Activated CD4-positive, alpha-beta memory T cell treated with anti-CD3 and anti-CD28 coated beads for 36 hours (primary cell): ENCODE measurements around the gene PACS1. TPM values are rescaled to one million over a fixed set of nuclear protein-coding genes. Genes with fewer than 3 reads are reported as not detected.

Source experiments
- CTCF ChIA-PET: fragments of 350-600 bp; sonication (Branson Sonifier 250); formaldehyde crosslinking; loops from one replicate; lab custom pipeline; 2021; ENCODE audit warnings: antibody characterized with exemption, inconsistent platforms; lab: Charles Lee
- POLR2A ChIA-PET: fragments of 350-600 bp; sonication (Branson Sonifier 250); formaldehyde crosslinking; loops from one replicate; lab custom pipeline; 2021; ENCODE audit warnings: antibody characterized with exemption; lab: Charles Lee
- DNase-seq: peaks from one replicate; pipeline ENCODE4 v3.0.0-alpha.2; 2020
- H3K27ac Mint-ChIP-seq: one replicate; pipeline ENCODE4 v1.8.0; 2021; ENCODE audit warnings: mixed read lengths
- H3K27me3 Mint-ChIP-seq: one replicate; pipeline ENCODE4 v1.8.0; 2021; ENCODE audit warnings: mixed read lengths
- H3K36me3 Mint-ChIP-seq: one replicate; pipeline ENCODE4 v1.8.0; 2021; ENCODE audit warnings: mixed read lengths
- H3K4me1 Mint-ChIP-seq: one replicate; pipeline ENCODE4 v1.8.0; 2021; ENCODE audit warnings: low read depth, mixed read lengths
- H3K4me3 Mint-ChIP-seq: one replicate; pipeline ENCODE4 v1.8.0; 2021; ENCODE audit warnings: mild to moderate bottlenecking, mixed read lengths
- H3K9me3 Mint-ChIP-seq: one replicate; pipeline ENCODE4 v1.8.0; 2021; ENCODE audit warnings: mixed read lengths
- intact Hi-C: fragments of 100-400 bp; cut with micrococcal nuclease; formaldehyde crosslinking; loops from one replicate; pipeline ENCODE4 v1.15.1; 2023
- total RNA-seq, 2 experiments: library from RNA; stranded (reverse); gene quantifications; one replicate each; pipeline ENCODE4 v1.2.3, GENCODE V29; 2021

PACS1 gene
- total RNA-seq, 2 experiments from 2014 or later: 82.0 to 84.1 TPM

DNA sequence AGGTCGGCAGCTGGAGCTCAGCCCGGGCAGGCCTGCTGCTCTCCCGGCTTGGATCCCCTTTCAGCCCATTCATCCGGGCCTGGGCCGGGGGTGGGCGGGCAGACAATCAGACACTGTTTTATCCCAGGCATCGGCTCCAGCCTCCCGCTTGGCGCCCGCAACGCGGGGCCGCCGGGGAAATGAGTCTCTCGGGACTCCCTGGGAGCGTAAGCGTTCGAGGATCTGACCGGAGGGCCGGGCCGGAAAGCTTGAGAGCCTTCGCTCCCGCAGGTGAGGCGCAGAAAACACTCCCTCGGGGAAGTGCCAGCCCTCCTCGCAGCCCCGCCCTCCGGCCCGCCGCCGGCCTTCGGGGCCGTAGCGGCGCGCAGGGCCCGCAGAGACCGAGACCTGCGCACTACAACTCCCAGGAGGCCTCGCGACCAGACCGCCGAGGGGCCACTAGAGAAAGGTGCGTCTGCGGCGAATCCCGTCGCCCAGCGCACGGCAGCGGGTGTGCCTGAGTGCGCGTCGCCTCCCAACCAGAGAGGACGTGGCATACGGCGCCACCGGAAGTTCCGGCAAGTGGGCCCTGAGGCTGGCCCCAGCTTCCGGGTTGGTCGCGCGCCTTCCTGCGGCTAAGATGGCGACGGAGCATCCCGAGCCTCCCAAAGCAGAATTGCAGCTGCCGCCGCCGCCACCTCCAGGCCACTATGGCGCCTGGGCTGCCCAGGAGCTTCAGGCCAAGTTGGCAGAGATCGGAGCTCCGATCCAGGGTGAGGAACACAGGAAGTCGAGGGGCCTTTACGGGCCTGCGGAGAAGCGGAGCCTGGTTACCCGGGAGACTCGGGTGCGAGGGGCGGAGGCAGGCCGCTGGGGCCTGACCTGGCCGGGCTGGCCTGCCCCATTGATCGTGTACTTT, 18.1 kb upstream of the PACS1 start, which contains the start of gene SF3B2:
Gene SF3B2 (plus strand): TSS at position 599 of the 898 bp plus-strand sequence. CDS start 21 bp downstream, at position 620.
- no peaks in the 10 kb centered on the region for H3K9me3 Mint-ChIP-seq
- peak within 1 kb of the TSS; percentile 97 for H3K27ac Mint-ChIP-seq
- peak within 1 kb of the TSS; percentile 100 for H3K4me3 Mint-ChIP-seq
- H3K4me1 Mint-ChIP-seq: peaks cover 41% of the 10 kb centered on the region
- intact Hi-C loops: loop anchor here (1.0 to 5.0 kb wide), 4 partner anchors 17 to 437 kb away; partner anchors contain the start of genes BANF1, EIF1AD, PCNX3 and RAB1B
- DNase-seq: peak; percentile 99
- CTCF ChIA-PET: interaction anchor here (0.9 to 6.9 kb wide), 13 partner anchors 9 to 341 kb away, joined by 3 to 77 read pairs (median 5); partner anchors contain the start of genes AP5B1, BANF1, FIBP and KAT5
- peaks cover 31% of the 10 kb centered on the region for H3K36me3 Mint-ChIP-seq
- POLR2A ChIA-PET: interaction anchor here (0.7 to 4.5 kb wide), 12 partner anchors 8 to 272 kb away, joined by 3 to 32 read pairs (median 3); partner anchors contain the start of genes BANF1, CCDC85B and PACS1
- H3K27me3 Mint-ChIP-seq: peaks cover 5% of the 10 kb centered on the region

GRCh38 chr11:66052664-66052982, 17.4 kb upstream of the PACS1 start:
- peaks cover 41% of the 10 kb centered on the region for H3K4me1 Mint-ChIP-seq
- DNase-seq: no peak
- ChIA-PET POLR2A (interaction anchor here (0.8 to 4.5 kb wide), 8 partner anchors 8 to 260 kb away, joined by 3 to 32 read pairs (median 3); partner anchors contain the start of genes BANF1, CCDC85B and PACS1), CTCF (interaction anchor here (0.9 to 6.9 kb wide), 7 partner anchors 8 to 272 kb away, joined by 3 to 77 read pairs (median 9); partner anchors contain the start of genes AP5B1, BANF1 and PACS1)
- peak overlapping the region; percentile 97 for H3K27ac Mint-ChIP-seq
- H3K4me3 Mint-ChIP-seq: peak overlapping the region; percentile 100
- no peaks in the 10 kb centered on the region for H3K9me3 Mint-ChIP-seq
- H3K36me3 Mint-ChIP-seq: peaks cover 36% of the 10 kb centered on the region
- H3K27me3 Mint-ChIP-seq: peaks cover 5% of the 10 kb centered on the region
- intact Hi-C loops: loop anchor here (1.0 to 5.0 kb wide), 4 partner anchors 17 to 437 kb away; partner anchors contain the start of genes BANF1, EIF1AD, PCNX3 and RAB1B

- peaks cover 48% of the 10 kb centered on the region for H3K4me1 Mint-ChIP-seq
- ChIA-PET CTCF (interaction anchor here (1.2 to 6.9 kb wide), 5 partner anchors 10 to 170 kb away, joined by 3 to 77 read pairs (median 7); partner anchors contain the start of gene PACS1), POLR2A (interaction anchor here (0.6 to 1.6 kb wide), 4 partner anchors 9 to 119 kb away, joined by 3 to 4 read pairs (median 4); no protein-coding TSS in a partner anchor)
- peaks cover 55% of the 10 kb centered on the region for H3K36me3 Mint-ChIP-seq
- no peak overlapping the region for H3K4me3 Mint-ChIP-seq
- H3K27ac Mint-ChIP-seq: no peak overlapping the region
- no peaks in the 10 kb centered on the region for H3K27me3 Mint-ChIP-seq
- no peaks in the 10 kb centered on the region for H3K9me3 Mint-ChIP-seq
- no peak for DNase-seq
- intact Hi-C loops: no loop called here
Observed at GRCh38 chr11:66055021-66055420, 15.1 kb upstream of the PACS1 start.

DNA sequence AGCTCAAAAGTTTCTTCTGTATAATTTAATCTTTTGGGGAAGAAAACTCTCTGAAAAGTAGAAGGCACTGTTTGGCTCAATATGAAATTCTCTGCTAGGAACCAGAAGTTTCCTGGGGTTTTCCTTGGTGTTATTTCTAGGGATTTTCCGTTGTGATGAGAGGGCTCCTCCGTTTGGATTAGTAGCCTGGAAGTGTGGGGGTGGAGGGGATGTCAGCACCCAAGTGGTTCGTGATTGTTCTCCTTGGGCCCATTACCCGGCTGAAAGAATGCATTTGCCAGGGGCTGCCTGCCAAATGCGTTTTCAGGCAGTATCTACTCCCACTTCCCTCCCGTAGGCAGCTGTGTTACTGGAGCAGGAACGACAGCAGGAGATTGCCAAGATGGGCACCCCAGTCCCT, 13.6 kb upstream of the PACS1 start:
- Mint-ChIP-seq H3K4me3 (no peak overlapping the region), H3K27me3 (no peaks in the 10 kb centered on the region), H3K9me3 (no peaks in the 10 kb centered on the region), H3K4me1 (peaks cover 53% of the 10 kb centered on the region), H3K27ac (no peak overlapping the region), H3K36me3 (peaks cover 68% of the 10 kb centered on the region)
- ChIA-PET CTCF (interaction anchor here (4.5 to 6.9 kb wide), 2 partner anchors 12 to 13 kb away, joined by 26 to 77 read pairs; partner anchors contain the start of gene PACS1), POLR2A (interaction anchor here (1.0 kb wide), 1 partner anchor 13 kb away, joined by 3 read pairs; no protein-coding TSS in a partner anchor)
- DNase-seq: no peak
- intact Hi-C loops: no loop called here

DNA sequence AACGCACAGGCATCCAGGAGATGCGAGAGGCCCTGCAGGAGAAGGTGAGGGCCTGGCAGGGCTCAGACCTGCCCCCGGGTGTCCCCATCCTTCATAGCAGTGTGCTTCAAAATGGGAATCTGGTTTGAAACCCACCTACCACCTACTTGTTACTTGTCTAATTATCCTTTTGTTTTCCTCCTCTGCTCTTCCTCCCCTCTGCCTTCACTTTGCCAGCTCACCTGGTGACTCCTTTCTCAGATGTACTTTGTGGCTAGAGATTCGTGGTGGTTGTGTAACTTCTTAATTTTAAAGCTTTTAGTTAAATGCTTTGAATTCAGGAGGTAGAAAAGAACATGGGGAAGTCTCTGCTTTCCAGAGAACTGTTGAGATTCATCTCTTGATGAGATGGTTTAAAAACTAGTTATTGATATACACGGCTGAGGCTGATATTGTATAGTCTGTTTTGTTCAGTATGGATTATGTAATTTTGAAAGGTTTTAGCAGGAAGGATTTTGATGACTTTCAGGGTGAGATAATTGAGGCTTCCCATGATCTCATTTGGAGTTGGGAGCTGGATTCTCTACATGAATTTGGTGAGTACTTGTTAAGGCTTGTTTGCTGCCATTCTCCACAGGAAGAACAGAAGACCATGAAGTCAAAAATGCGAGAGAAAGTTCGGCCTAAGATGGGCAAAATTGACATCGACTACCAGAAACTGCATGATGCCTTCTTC, 9.9 kb upstream of the PACS1 start:
- ChIA-PET CTCF (interaction anchor here (2.8 to 2.9 kb wide), 2 partner anchors 10 to 15 kb away, joined by 17 to 27 read pairs; partner anchors contain the start of gene PACS1), POLR2A (interaction anchor here (1.0 to 1.7 kb wide), 4 partner anchors 8 to 11 kb away, joined by 3 to 7 read pairs (median 4); partner anchors contain the start of gene SF3B2)
- intact Hi-C loops: no loop called here
- H3K4me1 Mint-ChIP-seq: peaks cover 55% of the 10 kb centered on the region
- no peaks in the 10 kb centered on the region for H3K9me3 Mint-ChIP-seq
- DNase-seq: no peak
- no peaks in the 10 kb centered on the region for H3K27me3 Mint-ChIP-seq
- no peak overlapping the region for H3K4me3 Mint-ChIP-seq
- H3K36me3 Mint-ChIP-seq: peaks cover 81% of the 10 kb centered on the region
- H3K27ac Mint-ChIP-seq: peak overlapping the region; percentile 83

GRCh38 chr11:66061268-66061667, 8.8 kb upstream of the PACS1 start:
- Mint-ChIP-seq H3K36me3 (peaks cover 79% of the 10 kb centered on the region), H3K27me3 (no peaks in the 10 kb centered on the region), H3K9me3 (no peaks in the 10 kb centered on the region), H3K27ac (peak overlapping the region; percentile 83), H3K4me1 (peaks cover 57% of the 10 kb centered on the region), H3K4me3 (no peak overlapping the region)
- no peak for DNase-seq
- ChIA-PET POLR2A (interaction anchor here (1.0 kb wide), 1 partner anchor 8 kb away, joined by 4 read pairs; no protein-coding TSS in a partner anchor), CTCF (no interaction called here)
- intact Hi-C loops: no loop called here

- POLR2A ChIA-PET: no interaction called here
- DNase-seq: no peak
- H3K27ac Mint-ChIP-seq: peak overlapping the region; percentile 42
- H3K9me3 Mint-ChIP-seq: no peaks in the 10 kb centered on the region
- peaks cover 79% of the 10 kb centered on the region for H3K36me3 Mint-ChIP-seq
- CTCF ChIA-PET: interaction anchor here (1.0 to 2.2 kb wide), 3 partner anchors 17 to 71 kb away, joined by 3 to 6 read pairs (median 3); no protein-coding TSS in a partner anchor
- no peaks in the 10 kb centered on the region for H3K27me3 Mint-ChIP-seq
- no peak overlapping the region for H3K4me3 Mint-ChIP-seq
- peaks cover 68% of the 10 kb centered on the region for H3K4me1 Mint-ChIP-seq
- intact Hi-C loops: no loop called here
Observed at GRCh38 chr11:66062408-66062807, 7.7 kb upstream of the PACS1 start.

DNA sequence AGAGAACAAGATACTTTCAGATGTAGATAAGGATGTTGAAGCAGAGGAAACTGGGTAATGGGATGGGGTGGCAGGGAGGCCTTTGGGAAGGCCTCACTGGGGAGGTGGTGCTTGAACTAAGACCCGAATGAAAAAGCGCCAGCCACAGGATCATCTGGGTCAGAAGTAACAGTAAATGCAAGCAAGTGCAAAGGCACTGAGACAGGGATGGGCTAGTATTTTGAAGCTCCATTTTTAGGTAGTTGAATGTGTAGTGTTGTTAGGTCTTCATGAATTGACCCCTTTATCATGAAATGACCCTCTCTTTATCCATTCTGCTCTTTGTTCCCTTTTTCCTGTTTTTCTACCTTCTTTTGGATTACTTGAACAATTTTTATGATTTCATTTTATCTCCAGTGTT, 6.2 kb upstream of the PACS1 start:
- Mint-ChIP-seq H3K9me3 (no peaks in the 10 kb centered on the region), H3K27ac (peak overlapping the region; percentile 42), H3K27me3 (no peaks in the 10 kb centered on the region), H3K4me3 (no peak overlapping the region), H3K4me1 (peaks cover 80% of the 10 kb centered on the region), H3K36me3 (peaks cover 85% of the 10 kb centered on the region)
- ChIA-PET POLR2A (no interaction called here), CTCF (interaction anchor here (2.2 kb wide), 1 partner anchor 70 kb away, joined by 6 read pairs; no protein-coding TSS in a partner anchor)
- intact Hi-C loops: no loop called here
- no peak for DNase-seq

DNA sequence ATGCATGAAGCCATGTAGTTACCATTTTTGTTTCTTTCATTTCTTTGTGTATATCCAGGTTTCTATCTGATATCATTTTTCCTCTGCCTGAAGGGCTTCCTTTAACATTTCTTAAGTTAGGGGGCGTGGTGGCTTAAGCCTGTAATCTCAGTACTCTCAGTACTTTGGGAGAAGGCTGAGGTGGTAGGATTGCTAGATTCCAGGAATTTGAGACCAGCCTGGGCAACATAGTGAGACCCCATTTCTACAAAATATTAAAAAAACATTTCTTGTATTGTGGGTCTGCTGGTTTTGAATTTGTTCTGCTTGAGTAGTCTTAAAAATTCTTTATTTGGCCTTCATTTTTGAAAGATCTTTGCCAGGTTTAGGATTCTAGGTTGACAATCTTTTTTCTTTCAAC, 5.5 kb upstream of the PACS1 start:
- H3K4me1 Mint-ChIP-seq: peaks cover 79% of the 10 kb centered on the region
- no peak for DNase-seq
- peaks cover 83% of the 10 kb centered on the region for H3K36me3 Mint-ChIP-seq
- no peak overlapping the region for H3K4me3 Mint-ChIP-seq
- intact Hi-C loops: no loop called here
- ChIA-PET POLR2A (no interaction called here), CTCF (interaction anchor here (1.4 kb wide), 1 partner anchor 12 kb away, joined by 4 read pairs; the partner anchor contains the start of gene SF3B2)
- H3K27me3 Mint-ChIP-seq: no peaks in the 10 kb centered on the region
- no peaks in the 10 kb centered on the region for H3K9me3 Mint-ChIP-seq
- no peak overlapping the region for H3K27ac Mint-ChIP-seq

- Mint-ChIP-seq H3K4me1 (peaks cover 58% of the 10 kb centered on the region), H3K9me3 (no peaks in the 10 kb centered on the region), H3K27me3 (no peaks in the 10 kb centered on the region), H3K36me3 (peaks cover 70% of the 10 kb centered on the region), H3K4me3 (no peak overlapping the region), H3K27ac (peak overlapping the region; percentile 73)
- DNase-seq: no peak
- CTCF ChIA-PET: interaction anchor here (1.3 to 5.9 kb wide), 9 partner anchors 13 to 156 kb away, joined by 3 to 101 read pairs (median 18); partner anchors contain the start of gene SF3B2
- POLR2A ChIA-PET: interaction anchor here (1.0 kb wide), 1 partner anchor 14 kb away, joined by 3 read pairs; no protein-coding TSS in a partner anchor
- intact Hi-C loops: loop anchor here (5.0 kb wide), 1 partner anchor 36 kb away; no protein-coding TSS in a partner anchor
Observed at GRCh38 chr11:66066751-66067150, 3.3 kb upstream of the PACS1 start.
